ENCODE results near the gene EPHA6.
"Not testable (repeated sequence)": the region's sequence is repeated elsewhere in the genome, so short reads cannot be mapped to it uniquely, and the experiment has no call there.

The EPHA6 gene

DNA sequence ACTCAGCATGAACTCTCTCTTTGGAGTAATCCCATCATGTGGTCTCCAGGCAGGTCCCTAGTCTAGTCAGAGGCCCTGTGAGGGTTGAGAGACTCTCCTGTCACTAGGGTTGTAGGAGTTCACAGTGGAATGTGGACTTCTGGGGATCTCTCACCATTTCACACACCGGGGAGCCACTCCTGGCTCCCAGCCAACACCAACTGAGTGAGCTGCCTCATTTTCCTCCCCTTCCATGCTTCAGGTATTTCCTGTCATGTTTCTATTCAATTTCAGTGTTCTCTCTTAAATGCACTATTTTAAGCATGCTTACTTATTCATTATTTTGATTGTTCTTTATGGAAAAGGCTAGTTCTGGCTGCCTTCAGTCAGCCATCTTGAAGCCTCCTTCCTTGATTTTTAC, 482.6 kb downstream of the EPHA6 start:
- DNase-seq = no peak

DNA sequence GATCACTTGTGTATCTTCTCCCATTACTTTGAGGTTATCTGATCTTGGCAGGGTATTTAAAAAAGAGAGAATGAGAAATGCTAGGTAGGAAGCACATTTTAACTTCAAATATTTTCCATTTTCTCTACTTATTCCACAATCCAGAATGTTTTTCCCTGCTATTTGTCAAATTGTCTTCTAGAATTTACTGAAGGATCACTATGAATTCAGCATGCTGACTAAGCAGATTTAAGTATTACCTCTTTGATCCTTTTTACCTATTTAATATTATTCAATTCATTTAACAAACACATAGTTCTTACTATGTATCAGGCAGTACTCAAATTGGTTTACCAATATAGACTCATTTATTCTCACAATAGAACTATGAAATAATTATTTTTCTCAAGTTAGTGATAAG, 486.7 kb downstream of the EPHA6 start:
- DNase-seq = no peak

DNA sequence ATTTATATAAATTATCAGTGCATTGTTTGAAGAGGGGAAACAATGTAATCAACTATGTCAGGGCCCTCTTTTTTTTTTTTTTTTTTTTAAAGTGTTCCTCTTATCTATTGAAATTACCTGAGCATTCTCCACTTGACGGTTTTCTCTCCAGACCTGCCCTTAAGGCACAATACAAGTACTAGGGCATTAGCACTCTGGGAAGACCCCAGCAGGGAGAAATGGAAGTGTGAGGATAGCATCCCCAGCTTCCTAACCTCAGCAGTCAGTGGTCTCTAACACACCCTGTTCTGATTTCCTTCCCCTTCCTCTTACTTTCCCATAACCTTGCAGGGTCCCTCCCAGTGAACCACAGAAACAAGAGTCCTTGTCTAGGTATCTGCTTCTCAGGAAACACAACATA, 491.8 kb downstream of the EPHA6 start:
- DNase-seq = no peak

DNA sequence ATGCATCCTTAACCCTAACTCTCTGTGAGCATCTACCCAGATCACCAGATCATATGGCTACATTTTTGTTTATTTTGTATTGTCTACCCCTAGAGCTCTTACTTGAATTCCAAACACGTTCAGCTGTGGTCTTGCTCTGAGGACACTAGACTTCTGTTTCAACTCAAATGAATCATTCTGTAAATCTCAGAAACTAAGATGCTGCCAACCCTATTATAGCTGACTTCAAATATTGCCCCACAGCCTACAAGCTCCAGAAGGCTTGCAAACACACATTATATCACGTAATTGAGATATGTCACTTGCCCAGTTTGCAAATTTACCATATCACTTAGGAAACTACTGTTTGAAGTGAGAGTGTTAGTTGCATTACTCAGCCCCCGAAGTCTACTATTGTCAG, 524.0 kb downstream of the EPHA6 start:
- DNase-seq = no peak

DNA sequence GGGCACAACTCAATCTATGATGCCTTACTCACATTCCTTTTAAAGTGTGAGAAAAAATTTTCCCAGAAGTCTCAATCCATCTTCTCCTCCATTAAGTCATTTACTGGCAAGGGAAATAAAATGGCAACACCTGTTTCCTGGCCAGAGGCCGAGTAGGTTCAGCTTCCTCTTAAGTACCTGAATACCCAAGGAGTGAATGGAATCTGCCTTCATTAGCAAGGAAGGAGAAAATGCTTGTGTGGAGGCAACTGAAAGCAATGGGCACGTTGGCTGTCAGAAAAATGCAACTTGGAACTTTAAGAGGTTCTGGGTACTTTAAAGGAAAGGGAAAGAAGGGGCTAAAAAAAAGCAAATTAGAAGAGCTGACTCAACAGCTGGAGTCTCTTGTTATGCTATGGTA, 526.5 kb downstream of the EPHA6 start:
- no peak for DNase-seq

DNA sequence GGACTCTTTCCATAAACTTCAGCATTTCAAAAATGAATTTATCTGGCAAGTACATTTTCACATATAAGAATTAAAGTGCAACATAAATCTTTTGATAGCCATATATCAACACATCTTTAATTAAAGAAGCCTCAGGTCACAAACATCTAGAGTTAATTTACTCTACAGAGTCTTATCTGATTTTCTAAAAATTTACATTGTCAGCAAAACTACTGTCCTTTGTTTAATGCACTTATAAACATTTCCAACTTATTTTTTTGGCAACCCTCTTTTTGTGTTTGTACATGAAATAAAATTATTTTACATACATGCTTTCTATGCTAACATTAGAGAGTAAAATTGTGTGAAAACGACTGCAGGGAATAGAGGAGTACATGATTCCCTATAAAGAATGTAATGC, 533.4 kb downstream of the EPHA6 start:
- no peak for DNase-seq

DNA sequence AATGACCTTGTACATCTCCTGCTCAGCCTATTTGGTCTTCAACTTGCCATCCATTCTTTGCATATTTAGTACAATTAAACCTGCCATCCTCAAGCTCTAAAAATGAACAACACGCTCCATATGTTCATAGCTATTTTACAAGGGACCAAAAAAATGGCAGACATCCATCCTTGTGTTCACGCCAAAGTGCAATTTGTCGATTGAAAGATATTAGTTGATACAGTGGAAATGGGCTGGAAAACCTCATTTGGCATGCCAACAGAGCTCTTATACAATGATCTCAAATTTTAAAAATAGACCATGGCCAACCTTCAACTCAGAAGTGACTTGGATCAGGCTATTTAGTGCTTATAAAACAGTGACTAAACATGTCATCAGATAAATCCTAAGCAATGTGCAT, 536.6 kb downstream of the EPHA6 start:
- no peak for DNase-seq

DNA sequence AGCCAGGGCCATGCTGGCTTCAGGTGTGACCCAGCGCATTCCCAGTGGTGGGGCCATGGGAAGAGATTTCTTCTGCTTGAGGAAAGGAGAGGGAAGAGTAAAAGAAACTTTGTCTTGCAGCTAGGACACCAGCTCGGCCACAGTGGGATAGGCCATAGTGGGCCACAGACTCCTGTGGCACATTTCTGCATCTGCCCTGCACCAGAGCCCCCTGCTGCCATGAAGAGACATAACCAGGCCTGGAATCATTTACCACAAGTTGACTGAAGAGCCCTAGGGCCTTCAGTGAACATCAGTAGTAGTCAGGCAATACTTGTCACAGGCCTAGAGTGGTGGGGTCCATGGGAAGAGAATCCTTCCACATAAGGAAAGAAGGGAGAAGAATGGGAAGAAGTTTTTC, 538.8 kb downstream of the EPHA6 start:
- DNase-seq = no peak

DNA sequence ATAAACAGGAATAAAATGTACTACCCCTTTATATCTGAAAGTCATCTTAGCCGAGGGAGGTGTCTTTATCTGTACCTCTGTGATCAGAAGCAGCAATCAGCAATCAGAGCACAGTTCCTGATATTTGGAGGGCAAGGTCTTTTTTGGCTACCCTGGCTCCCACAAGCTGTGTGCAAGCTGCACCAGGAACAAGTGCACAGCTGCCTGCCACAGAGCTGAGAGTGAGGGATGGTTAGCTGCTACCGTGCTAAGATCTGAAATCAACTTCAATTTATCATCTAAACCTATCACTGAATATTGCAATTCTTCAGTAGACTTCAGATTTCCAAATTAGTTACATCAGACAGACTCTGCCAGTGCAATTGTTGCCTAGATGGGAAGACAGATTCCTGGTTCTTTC, 545.6 kb downstream of the EPHA6 start:
- no peak for DNase-seq

DNA sequence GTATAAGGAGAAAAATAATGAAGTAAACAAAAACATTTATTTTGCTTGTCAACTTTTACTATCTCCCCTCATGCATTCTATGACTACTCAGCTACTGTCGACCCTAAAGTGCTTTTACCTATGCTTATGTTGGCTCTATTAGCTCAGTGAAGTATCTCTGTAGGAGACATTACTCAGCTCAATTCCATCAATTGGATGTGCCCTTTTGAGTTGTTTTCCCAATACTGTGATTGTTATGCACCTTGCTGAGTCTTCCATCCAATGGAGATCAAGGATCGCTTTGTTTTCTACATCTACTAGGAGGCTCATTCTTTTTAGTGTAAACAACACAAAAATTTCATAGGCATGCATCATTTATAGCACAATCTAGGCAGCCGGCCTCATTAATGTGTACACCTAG, 546.4 kb downstream of the EPHA6 start:
- no peak for DNase-seq

DNA sequence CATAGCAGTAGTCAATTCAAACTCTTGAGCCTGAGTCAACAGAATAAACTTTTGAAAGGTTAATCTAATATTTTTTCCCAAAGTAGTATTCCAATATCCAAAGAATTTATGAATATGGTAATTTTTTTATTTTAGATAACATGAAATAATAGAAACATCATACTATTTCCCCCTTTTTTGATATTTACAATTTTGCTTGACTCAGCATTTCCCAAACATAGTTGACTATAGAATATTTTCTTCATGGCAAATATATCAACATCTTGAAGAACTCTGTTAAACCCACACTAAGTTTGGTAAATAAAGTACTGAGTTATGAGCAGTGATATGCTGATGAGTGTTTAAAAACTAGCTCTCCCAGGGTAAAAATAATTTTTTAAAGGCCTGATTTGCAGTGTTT, 570.2 kb downstream of the EPHA6 start:
- DNase-seq = no peak

DNA sequence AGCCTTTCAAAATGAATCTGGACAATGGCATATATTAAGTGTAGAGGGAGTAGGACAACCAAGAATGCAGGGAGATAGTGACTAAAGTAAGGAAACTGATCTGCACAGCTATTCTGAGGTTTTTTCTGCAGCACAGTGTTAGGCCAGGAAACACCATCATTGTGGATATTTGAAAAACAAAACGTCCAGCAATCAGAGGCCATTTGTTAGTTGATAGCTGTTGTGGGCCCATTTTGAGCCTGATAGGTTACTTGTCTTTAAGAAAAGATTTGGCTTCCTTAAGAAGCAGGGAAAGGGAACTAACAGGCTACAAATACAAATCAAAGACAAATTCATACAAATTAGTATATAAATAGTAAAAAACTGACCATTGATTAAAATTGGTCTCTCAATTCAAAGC, 574.4 kb downstream of the EPHA6 start:
- DNase-seq = no peak

DNA sequence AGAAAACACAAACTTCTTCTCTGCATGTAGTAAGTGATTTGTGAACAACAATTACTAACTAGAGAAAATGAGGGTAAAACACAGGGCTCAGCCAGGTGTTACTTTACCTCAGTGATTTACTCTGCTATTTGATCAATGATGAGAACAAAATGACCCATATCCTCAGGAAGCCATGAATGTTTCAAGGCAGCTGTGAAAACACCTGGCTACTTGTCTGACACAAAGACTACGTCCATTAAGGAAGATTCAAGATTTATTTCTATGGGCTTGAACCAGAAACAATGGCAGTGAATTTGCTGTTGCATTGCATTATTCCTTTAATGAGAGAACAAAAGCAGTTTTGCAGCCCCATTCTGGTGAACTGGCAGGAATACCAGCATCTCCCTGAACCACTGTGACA, 575.5 kb downstream of the EPHA6 start:
- no peak for DNase-seq

DNA sequence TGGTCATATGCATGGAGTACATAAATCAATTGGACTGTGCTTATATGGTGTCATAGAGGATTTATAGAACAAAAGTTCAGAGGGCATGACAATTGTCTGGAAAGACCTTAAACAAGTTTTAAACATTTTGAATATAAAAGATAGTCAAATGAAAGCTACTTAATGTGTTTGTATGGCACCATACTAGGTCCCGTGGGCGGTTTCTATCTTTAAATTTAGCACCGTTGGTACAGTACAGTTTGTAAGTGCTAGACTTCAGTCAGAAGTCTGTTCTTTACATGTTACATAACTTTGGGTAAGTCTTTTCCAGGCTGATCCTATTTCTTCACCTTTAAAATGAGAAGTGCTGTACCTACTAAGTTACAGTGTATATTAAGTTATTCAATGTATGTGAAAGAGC, 576.8 kb downstream of the EPHA6 start:
- DNase-seq = no peak

DNA sequence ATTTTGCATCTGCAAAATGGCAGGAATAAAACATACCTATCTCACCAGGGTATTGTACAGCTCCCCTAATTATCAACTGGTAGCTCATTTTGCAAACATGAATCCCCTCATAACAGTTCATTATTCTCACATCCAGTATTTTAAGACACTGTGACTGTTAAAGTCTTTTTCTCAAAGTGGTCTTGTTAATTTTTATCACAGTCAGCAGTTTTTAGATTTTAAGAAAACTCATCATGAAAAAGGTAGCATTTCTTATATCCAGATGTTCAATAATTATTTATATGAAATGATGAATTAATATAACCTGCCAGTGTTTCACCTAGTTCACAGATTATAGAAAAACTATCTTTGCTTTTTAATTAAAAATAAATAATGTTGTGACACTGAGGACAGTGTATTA, 595.2 kb downstream of the EPHA6 start:
- no peak for DNase-seq

DNA sequence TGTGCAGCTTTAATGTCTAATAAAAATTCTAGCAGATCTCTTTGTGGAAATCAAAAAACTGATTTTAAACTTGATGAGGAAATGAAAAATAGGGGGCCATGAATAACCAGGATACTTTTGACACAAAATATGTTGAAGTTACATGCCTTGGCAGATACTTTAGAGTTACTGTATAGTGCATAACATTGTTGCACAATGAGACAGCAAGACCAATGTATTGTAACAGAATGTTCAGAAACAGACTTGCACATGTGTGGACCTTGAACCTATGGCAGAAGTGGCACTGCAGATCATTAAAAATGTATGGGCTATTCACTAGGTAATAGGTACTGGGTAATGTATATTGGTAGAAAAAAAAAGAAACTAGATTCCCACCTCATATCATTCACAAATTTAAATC, 607.2 kb downstream of the EPHA6 start:
- DNase-seq = no peak

DNA sequence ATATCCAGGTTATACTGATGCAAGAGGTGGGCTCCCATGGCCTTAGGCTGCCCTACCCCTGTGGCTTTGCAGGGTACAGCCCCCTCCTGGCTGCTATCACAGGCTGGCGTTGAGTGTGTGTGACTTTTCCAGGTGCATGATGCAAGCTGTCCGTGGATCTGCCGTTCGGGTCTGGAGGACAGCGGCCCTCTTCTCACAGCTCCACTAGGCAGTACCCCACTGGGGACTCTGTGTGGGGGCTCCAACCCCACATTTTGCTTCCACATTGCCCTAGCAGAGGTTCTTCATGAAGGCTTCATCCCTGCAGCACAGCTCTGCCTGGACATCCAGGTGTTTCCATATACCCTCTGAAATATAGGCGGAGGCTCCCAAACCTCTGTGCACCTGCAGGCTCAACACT, 610.6 kb downstream of the EPHA6 start:
- no peak for DNase-seq

DNA sequence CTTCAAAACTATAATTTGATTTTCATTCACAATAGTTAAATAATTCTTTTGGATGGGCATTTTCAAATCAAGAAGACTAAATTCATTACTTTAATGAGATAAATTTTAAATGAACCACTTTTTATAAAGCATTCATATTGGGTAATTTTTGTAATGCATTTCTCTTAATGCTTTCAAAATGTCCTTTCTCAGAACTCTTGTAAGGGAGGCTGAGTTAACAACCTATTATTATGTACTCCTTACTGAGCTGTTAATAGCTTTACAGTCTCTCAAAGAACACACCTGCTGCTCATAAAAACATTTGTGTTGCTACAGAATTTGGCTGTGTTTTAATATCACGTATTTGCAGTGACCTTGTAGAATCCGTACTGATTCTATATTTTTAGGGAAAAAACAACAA, 616.2 kb downstream of the EPHA6 start:
- no peak for DNase-seq

DNA sequence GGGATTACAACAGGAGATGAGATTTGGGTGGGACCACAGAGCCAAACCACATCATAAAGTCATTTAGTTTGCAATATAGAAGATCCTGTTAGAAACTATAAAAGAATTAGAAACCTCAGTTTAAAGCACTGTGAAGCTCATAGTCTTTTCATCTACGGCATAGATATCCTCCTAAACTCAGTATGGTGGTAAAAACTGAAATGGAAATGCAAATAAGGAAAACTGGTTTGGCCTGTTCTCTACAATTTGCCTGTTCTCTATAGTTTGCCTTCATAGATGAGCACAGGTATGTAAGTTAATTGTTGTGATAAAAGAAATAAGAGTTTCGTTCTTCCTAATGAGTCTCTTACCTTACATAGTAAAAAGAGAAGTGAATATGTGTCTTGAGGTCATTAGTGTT, 618.5 kb downstream of the EPHA6 start:
- DNase-seq = no peak

DNA sequence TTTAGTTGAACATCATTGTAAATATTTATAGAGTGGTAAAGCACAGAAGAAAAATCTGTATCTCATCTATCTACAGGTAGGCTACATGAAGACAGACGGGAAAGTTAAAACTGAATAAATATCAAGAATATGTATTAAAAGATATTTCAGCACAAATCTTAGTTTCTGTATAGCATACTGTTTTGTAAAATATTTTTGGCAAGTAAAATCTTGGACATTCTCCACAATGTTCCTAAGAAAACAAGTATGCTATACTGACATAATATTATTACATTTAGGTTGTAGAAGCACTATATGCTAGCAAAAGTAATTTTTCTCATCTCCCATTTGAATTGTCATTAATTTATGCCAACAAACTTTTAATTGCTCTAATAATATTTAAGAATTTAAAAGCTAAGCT, 623.7 kb downstream of the EPHA6 start:
- no peak for DNase-seq

DNA sequence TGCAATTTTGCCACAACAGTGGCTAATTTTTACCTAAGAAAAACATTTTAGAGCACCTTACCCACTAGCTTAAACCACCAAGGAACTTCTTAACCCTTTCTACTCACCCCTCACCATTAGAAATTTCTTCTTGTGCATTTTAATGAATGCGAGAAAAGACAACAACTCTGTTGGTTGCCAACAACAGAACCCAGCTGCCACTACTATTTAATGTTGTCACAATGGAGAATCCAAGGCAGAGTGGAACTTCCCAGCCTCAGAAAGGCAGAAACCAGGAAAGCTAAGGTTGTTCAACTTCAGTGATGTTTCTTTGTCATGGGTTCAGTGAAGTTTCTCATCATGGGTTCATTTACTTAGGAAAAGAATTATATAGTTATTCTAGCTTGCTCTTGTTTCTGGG, 625.0 kb downstream of the EPHA6 start:
- no peak for DNase-seq

DNA sequence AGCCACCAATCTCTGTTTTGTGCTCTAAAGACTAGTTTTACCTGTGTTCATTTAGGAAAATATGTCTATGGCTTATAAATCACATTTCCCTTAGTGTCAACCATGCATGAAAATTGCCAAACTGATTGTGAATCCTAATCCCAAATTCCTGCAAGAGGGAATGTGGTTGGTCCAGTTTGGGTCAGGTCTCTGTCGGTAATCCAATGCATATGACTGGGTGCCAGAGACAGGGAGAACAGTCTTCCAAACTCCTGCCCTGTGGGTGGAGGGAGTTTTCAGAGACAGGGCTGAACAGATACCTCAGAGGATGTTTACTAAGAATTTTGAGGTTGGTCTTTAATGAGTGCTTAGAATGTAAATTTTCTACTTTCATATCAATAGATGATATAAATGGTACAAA, 649.6 kb downstream of the EPHA6 start:
- DNase-seq = no peak

DNA sequence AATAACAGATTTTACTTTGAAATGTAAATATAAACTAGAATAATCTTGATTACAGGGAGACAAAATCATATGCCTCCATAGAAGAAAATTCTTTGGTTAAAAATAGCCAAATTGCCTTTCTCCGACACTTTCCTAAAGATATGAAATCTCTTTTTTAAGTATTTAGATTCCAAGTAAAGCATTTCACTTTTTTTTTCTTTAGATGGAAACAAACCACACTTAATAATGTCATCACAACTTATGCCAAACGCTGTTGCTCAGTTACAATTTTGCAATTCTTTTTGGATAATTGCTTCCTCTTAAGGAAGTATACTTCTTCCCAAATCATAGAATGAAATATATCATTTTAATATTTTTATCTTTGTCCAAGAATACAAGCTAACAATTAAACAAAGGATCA, 656.1 kb downstream of the EPHA6 start:
- no peak for DNase-seq

DNA sequence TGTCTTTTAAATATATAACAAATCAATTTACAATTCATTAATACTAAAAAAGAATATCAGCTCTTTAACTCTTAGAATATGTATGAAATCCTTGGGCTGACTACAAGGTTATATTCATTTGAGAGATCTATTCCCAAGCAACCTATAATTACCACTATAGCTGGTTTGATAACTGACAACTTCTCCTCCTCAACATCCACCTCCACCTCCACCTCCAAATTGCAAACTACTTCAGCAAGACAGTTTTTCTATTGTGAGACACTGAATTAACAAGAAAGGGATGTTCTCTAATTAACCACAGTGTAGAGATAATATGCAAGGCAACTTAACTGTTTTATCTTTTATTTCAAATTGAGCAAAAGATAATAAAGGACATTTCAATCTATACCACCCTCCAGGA, 665.3 kb downstream of the EPHA6 start:
- DNase-seq = no peak

DNA sequence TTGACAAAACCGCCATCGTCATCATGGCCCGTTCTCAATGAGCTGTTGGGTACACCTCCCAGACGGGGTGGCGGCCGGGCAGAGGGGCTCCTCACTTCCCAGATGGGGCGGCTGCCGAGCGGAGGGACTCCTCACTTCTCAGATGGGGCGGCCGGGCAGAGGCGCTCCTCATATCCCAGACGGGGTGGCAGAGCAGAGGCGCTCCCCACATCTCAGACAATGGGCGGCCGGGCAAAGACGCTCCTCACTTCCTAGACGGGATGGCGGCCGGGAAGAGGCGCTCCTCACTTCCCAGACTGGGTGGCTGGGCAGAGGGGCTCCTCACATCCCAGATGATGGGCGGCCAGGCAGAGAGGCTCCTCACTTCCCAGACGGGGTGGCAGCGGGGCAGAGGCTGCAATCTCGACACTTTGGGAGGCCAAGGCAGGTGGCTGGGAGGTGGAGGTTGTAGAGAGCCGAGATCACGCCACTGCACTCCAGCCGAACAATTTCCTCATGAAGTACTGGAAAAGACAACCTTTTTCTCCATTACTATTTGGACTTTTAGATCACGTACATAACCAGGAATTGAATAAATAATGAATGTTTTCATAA, 666.4 kb downstream of the EPHA6 start:
- DNase-seq = not testable (repeated sequence)

DNA sequence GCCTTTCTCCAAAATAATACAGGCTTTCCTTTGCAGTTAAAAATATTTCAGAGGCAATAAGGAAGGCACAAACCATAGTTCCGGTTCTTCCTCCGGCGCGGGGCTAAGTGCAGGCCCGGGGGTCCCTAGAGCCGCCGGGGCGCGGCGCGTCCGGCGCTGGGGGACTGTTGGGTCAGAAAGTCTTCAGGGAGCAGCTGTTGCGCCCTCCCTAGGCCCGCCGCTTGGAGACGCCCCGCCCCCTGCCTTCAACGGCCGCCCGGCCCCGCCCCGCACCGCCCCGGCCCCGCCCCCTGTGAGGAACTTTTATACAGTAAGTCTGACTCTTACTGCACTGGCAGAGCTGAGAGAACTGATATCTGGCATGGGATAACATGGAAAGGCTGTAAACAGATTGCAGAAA, 667.0 kb downstream of the EPHA6 start:
- no peak for DNase-seq
